H1 (cell line): ENCODE measurements around the gene ARFGEF3.

ENCODE experiments used
- CTCF ChIP-seq, 3 experiments: IDR thresholded peaks; 1 replicate in 2 of 3; 2 replicates in 1 of 3; pipeline versions ENCODE4 v1.5.1 to v1.6.1; 2011; ENCODE audit warnings: low read length in 3 of 3, mild to moderate bottlenecking in 3 of 3, inconsistent platforms in 2 of 3, low read depth in 1 of 3, moderate library complexity in 1 of 3; ENCODE audit not compliant: insufficient read depth in 1 of 3; ENCODE audit errors: control extremely low read depth in 1 of 3
- EZH2 ChIP-seq: fragments of 200-600 bp; sonication (generic); IDR thresholded peaks from 2 replicates; pipeline ENCODE4 v1.7.1; 2012; ENCODE audit warnings: low read depth, mild to moderate bottlenecking, moderate library complexity, low read length, inconsistent platforms; ENCODE audit not compliant: severe bottlenecking
- HDAC6 ChIP-seq: IDR thresholded peaks from one replicate; pipeline ENCODE4 v1.7.1; 2012; ENCODE audit warnings: low read depth, mild to moderate bottlenecking, inconsistent platforms, low read length, moderate library complexity
- JUND ChIP-seq: IDR thresholded peaks from 2 replicates; pipeline ENCODE4 v1.6.1; 2011; ENCODE audit warnings: mild to moderate bottlenecking, improper control_type of control experiment, low read length
- RAD21 ChIP-seq, 2 experiments: IDR thresholded peaks in 1 of 2; conservative IDR thresholded peaks in 1 of 2; 2 replicates each; pipeline ENCODE4 v1.6.1; 2011; ENCODE audit warnings: low read depth in 2 of 2, low read length in 2 of 2, improper control_type of control experiment in 1 of 2, inconsistent platforms in 1 of 2, mild to moderate bottlenecking in 1 of 2, moderate library complexity in 1 of 2
- RXRA ChIP-seq: IDR thresholded peaks from 2 replicates; pipeline ENCODE4 v1.6.1; 2011; ENCODE audit warnings: low read depth, mild to moderate bottlenecking, low read length, moderate library complexity; ENCODE audit not compliant: insufficient read depth
- SP1 ChIP-seq: IDR thresholded peaks from 2 replicates; pipeline ENCODE4 v1.6.1; 2011; ENCODE audit warnings: low read depth, low read length
- SRF ChIP-seq: IDR thresholded peaks from 2 replicates; pipeline ENCODE4 v1.6.1; 2011; ENCODE audit warnings: mild to moderate bottlenecking, low read depth, low read length, moderate library complexity
- TBP ChIP-seq: IDR thresholded peaks from 2 replicates; pipeline ENCODE4 v1.6.1; 2011; ENCODE audit warnings: low read depth, low read length, improper control_type of control experiment

- TF ChIP-seq CTCF (IDR thresholded peaks at IDR 0.05; ENCODE audit: control extremely low read depth in 1 of 3, insufficient read depth in 1 of 3, low read depth in 1 of 3, low read length in 3 of 3) (no peak), EZH2 (no peak), TBP (no peak), SRF (no peak), JUND (no peak), RXRA (no peak), SP1 (no peak), RAD21 (IDR thresholded peaks at IDR 0.05 in 1 of 2, conservative IDR thresholded peaks at IDR 0.05 in 1 of 2; ENCODE audit: low read depth in 2 of 2, low read length in 2 of 2) (no peak), HDAC6 (no peak)
Observed at GRCh38 chr6:138308731-138309110, 147.0 kb downstream of the ARFGEF3 start.
